ENCODE data around the gene FGGY. TPM values are rescaled to one million over a fixed set of nuclear protein-coding genes. Genes with fewer than 3 reads are reported as not detected.

The FGGY gene
- total RNA-seq, 1 experiment from 2014 or later, result 4.7 TPM

- H2AFZ ChIP-seq (ENCODE audit: low read length), result no peak overlapping the region
- H3K27me3 ChIP-seq (ENCODE audit: low read length), result no peaks in the 10 kb centered on the region
- no peaks in the 10 kb centered on the region for H3K79me2 ChIP-seq (ENCODE audit: low read length)
- no peaks in the 10 kb centered on the region for H3K4me1 ChIP-seq (ENCODE audit: low read length)
- H4K20me1 ChIP-seq (ENCODE audit: insufficient read depth, low read depth, low read length), result no peaks in the 10 kb centered on the region
- H3K4me3 ChIP-seq (ENCODE audit: low read length), result no peak overlapping the region
- no peak overlapping the region for H3K9ac ChIP-seq (ENCODE audit: low read length)
- no peaks in the 10 kb centered on the region for H3K9me2 ChIP-seq (replicated peaks; ENCODE audit: insufficient read depth, low read length)
- no peak overlapping the region for H3K27ac ChIP-seq (ENCODE audit: low read length)
- H3K4me2 ChIP-seq (ENCODE audit: low read depth, low read length, poor library complexity, severe bottlenecking), result no peak overlapping the region
- H3K9me3 ChIP-seq (ENCODE audit: low read length), result no peaks in the 10 kb centered on the region
- DNase-seq, result no peak
- no peaks in the 10 kb centered on the region for H3K36me3 ChIP-seq (ENCODE audit: insufficient read depth, low read length)
Measured at GRCh38 chr1:59716832-59717231, 419.9 kb downstream of the FGGY start.

DNA sequence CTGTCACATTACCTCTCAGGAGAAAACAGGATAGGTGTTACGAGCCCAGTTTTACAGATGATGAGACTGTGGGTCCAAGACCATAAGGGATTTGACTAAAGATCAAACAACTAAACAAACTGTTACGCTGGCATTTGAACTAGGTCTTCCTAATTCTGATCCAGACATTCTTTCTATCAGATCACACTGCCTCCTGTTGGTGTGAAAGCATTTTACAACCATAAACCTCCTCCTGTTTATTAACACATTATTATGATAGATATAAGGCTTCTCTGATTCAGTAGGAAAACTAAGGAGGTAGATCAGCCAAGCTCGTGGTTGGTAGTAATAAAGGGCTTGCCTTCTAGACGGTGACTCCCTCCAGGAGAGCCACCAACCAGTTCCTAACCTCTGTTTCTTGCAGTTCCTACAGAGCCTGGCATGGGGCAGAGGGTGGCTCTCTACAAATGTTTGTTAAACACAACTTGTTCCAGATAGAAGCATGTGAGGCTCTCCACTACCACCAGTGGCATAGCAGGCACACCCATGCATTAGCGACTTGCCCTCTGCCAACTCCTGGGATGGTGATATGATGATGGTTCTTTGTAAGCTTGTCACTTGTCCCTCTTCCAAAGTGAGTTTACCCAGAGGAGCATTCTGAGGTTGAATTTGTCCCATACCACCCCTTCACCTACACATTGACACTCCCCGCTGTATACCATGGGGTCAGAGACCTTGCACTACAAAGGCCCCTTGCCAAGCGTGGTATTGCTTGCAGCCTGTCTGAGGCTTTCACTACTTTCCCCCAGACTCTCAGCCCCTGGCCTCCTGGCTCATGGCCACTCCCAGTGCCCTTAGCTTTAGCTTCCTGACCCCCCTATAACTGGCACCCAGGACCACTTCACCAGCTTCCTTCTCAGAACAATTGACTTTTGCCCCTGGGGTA lies 421.4 kb downstream of the FGGY start:
- Histone ChIP-seq H3K4me2 (ENCODE audit: low read depth, low read length, poor library complexity, severe bottlenecking) (no peak overlapping the region), H3K27me3 (ENCODE audit: low read length) (no peaks in the 10 kb centered on the region), H3K9me2 (replicated peaks; ENCODE audit: insufficient read depth, low read length) (no peaks in the 10 kb centered on the region), H3K9me3 (ENCODE audit: low read length) (no peaks in the 10 kb centered on the region), H3K4me3 (ENCODE audit: low read length) (no peak overlapping the region), H4K20me1 (ENCODE audit: insufficient read depth, low read depth, low read length) (no peaks in the 10 kb centered on the region), H3K4me1 (ENCODE audit: low read length) (no peaks in the 10 kb centered on the region), H2AFZ (ENCODE audit: low read length) (no peak overlapping the region), H3K79me2 (ENCODE audit: low read length) (no peaks in the 10 kb centered on the region), H3K9ac (ENCODE audit: low read length) (no peak overlapping the region), H3K36me3 (ENCODE audit: insufficient read depth, low read length) (no peaks in the 10 kb centered on the region), H3K27ac (ENCODE audit: low read length) (no peak overlapping the region)
- DNase-seq, result peak; percentile 61

GRCh38 chr1:59718989-59719360 lies 422.1 kb downstream of the FGGY start:
- no peaks in the 10 kb centered on the region for H3K9me3 ChIP-seq (ENCODE audit: low read length)
- no peak overlapping the region for H3K9ac ChIP-seq (ENCODE audit: low read length)
- no peak overlapping the region for H3K27ac ChIP-seq (ENCODE audit: low read length)
- no peaks in the 10 kb centered on the region for H3K36me3 ChIP-seq (ENCODE audit: insufficient read depth, low read length)
- no peak for DNase-seq
- H3K4me1 ChIP-seq (ENCODE audit: low read length), result no peaks in the 10 kb centered on the region
- no peaks in the 10 kb centered on the region for H4K20me1 ChIP-seq (ENCODE audit: insufficient read depth, low read depth, low read length)
- no peaks in the 10 kb centered on the region for H3K27me3 ChIP-seq (ENCODE audit: low read length)
- no peak overlapping the region for H3K4me3 ChIP-seq (ENCODE audit: low read length)
- no peak overlapping the region for H2AFZ ChIP-seq (ENCODE audit: low read length)
- H3K9me2 ChIP-seq (replicated peaks; ENCODE audit: insufficient read depth, low read length), result no peaks in the 10 kb centered on the region
- H3K4me2 ChIP-seq (ENCODE audit: low read depth, low read length, poor library complexity, severe bottlenecking), result no peak overlapping the region
- no peaks in the 10 kb centered on the region for H3K79me2 ChIP-seq (ENCODE audit: low read length)

GRCh38 chr1:59720326-59721115 lies 423.6 kb downstream of the FGGY start:
- no peaks in the 10 kb centered on the region for H3K79me2 ChIP-seq (ENCODE audit: low read length)
- no peak overlapping the region for H3K27ac ChIP-seq (ENCODE audit: low read length)
- no peaks in the 10 kb centered on the region for H3K27me3 ChIP-seq (ENCODE audit: low read length)
- no peaks in the 10 kb centered on the region for H3K4me1 ChIP-seq (ENCODE audit: low read length)
- no peak overlapping the region for H3K9ac ChIP-seq (ENCODE audit: low read length)
- H4K20me1 ChIP-seq (ENCODE audit: insufficient read depth, low read depth, low read length), result no peaks in the 10 kb centered on the region
- H3K4me2 ChIP-seq (ENCODE audit: low read depth, low read length, poor library complexity, severe bottlenecking), result no peak overlapping the region
- no peaks in the 10 kb centered on the region for H3K36me3 ChIP-seq (ENCODE audit: insufficient read depth, low read length)
- no peaks in the 10 kb centered on the region for H3K9me2 ChIP-seq (replicated peaks; ENCODE audit: insufficient read depth, low read length)
- no peak overlapping the region for H3K4me3 ChIP-seq (ENCODE audit: low read length)
- no peak overlapping the region for H2AFZ ChIP-seq (ENCODE audit: low read length)
- H3K9me3 ChIP-seq (ENCODE audit: low read length), result no peaks in the 10 kb centered on the region
- DNase-seq, result no peak

GRCh38 chr1:59730302-59730701 lies 433.4 kb downstream of the FGGY start:
- no peak overlapping the region for H2AFZ ChIP-seq (ENCODE audit: low read length)

DNA sequence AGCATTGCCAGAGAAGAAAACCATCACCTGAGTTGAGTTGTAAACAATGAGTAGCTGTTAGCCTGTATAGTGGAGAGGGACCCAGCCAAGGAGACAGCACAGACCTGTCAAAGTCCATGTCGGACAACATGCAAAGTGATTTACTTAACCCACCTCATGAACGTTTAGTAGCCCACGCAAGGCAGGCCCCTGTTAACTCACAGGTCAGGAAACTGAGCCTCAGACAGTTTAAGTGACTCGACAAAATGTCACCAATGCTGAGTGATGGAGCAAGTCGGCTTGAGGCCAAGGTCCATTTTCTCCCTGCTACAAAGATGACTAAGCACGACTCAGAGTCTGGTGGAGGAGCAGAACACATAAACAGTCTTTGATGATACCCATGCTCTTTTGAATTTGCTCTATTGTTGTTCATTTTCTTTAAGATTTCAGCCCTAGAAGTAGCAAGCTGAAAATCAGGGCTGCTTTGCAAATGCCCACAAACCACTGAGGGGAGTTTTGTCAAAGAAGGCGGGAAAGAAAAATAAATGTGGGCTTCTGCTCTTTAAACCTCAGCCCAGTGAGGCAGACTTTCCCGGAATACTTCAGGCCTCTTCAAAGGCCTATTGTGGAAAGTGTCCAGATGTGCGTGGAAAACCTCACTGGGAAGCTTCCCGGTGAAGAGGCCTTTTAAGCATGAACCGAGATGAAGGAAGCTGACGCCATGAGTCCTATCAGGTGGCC lies 434.0 kb downstream of the FGGY start:
- Histone ChIP-seq H4K20me1 (ENCODE audit: insufficient read depth, low read depth, low read length) (no peaks in the 10 kb centered on the region), H3K36me3 (ENCODE audit: insufficient read depth, low read length) (no peaks in the 10 kb centered on the region), H3K4me1 (ENCODE audit: low read length) (no peaks in the 10 kb centered on the region), H3K9ac (ENCODE audit: low read length) (no peak overlapping the region), H3K27me3 (ENCODE audit: low read length) (no peaks in the 10 kb centered on the region), H3K27ac (ENCODE audit: low read length) (no peak overlapping the region), H3K79me2 (ENCODE audit: low read length) (no peaks in the 10 kb centered on the region), H3K4me3 (ENCODE audit: low read length) (no peak overlapping the region), H3K4me2 (ENCODE audit: low read depth, low read length, poor library complexity, severe bottlenecking) (no peak overlapping the region), H2AFZ (ENCODE audit: low read length) (no peak overlapping the region), H3K9me3 (ENCODE audit: low read length) (no peaks in the 10 kb centered on the region), H3K9me2 (replicated peaks; ENCODE audit: insufficient read depth, low read length) (no peaks in the 10 kb centered on the region)
- no peak for DNase-seq

More at GRCh38 chr1:59730302-59730701, 433.4 kb downstream of the FGGY start:
- Histone ChIP-seq H3K4me1 (ENCODE audit: low read length) (no peaks in the 10 kb centered on the region), H3K9ac (ENCODE audit: low read length) (no peak overlapping the region), H3K36me3 (ENCODE audit: insufficient read depth, low read length) (no peaks in the 10 kb centered on the region), H3K9me3 (ENCODE audit: low read length) (no peaks in the 10 kb centered on the region), H3K79me2 (ENCODE audit: low read length) (no peaks in the 10 kb centered on the region), H3K4me3 (ENCODE audit: low read length) (no peak overlapping the region), H3K27me3 (ENCODE audit: low read length) (no peaks in the 10 kb centered on the region), H3K27ac (ENCODE audit: low read length) (no peak overlapping the region), H3K4me2 (ENCODE audit: low read depth, low read length, poor library complexity, severe bottlenecking) (no peak overlapping the region), H3K9me2 (replicated peaks; ENCODE audit: insufficient read depth, low read length) (no peaks in the 10 kb centered on the region), H4K20me1 (ENCODE audit: insufficient read depth, low read depth, low read length) (no peaks in the 10 kb centered on the region)
- DNase-seq, result no peak

DNA sequence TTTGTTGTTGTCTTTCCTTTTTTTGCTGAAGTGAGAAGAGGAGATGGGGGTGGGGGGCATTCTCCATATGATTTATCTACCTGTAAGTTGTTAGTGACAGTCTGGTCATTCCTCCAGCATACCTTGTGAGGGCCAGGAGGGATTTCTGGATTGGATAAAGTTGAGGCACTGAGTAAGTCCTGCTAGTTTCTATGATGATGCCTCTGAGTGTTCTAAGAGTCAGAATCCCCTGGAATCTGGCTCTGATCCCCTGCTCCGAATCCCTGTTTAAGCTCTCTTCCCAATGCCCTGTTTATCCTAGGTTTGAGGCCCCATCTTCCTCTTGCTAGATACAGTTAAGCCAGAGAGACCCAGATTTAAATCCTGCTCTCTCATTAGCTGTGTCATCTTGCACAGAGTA lies 434.7 kb downstream of the FGGY start:
- no peak overlapping the region for H3K27ac ChIP-seq (ENCODE audit: low read length)
- H3K4me2 ChIP-seq (ENCODE audit: low read depth, low read length, poor library complexity, severe bottlenecking), result no peak overlapping the region
- no peak overlapping the region for H3K9ac ChIP-seq (ENCODE audit: low read length)
- H2AFZ ChIP-seq (ENCODE audit: low read length), result no peak overlapping the region
- H3K79me2 ChIP-seq (ENCODE audit: low read length), result no peaks in the 10 kb centered on the region
- H3K9me2 ChIP-seq (replicated peaks; ENCODE audit: insufficient read depth, low read length), result no peaks in the 10 kb centered on the region
- H3K9me3 ChIP-seq (ENCODE audit: low read length), result no peaks in the 10 kb centered on the region
- H3K27me3 ChIP-seq (ENCODE audit: low read length), result no peaks in the 10 kb centered on the region
- H3K36me3 ChIP-seq (ENCODE audit: insufficient read depth, low read length), result no peaks in the 10 kb centered on the region
- no peak overlapping the region for H3K4me3 ChIP-seq (ENCODE audit: low read length)
- H3K4me1 ChIP-seq (ENCODE audit: low read length), result no peaks in the 10 kb centered on the region
- no peak for DNase-seq
- H4K20me1 ChIP-seq (ENCODE audit: insufficient read depth, low read depth, low read length), result no peaks in the 10 kb centered on the region
